ENCODE data around the gene TBC1D22A.

GRCh38 chr22:46845296-46846149 is 83.1 kb downstream of the TBC1D22A start:
- no peak for TF ChIP-seq SNAI2 (CRISPR knock-in tag; IDR thresholded peaks at IDR 0.05)
- no peak for TF ChIP-seq OSR1 (CRISPR knock-in tag; IDR thresholded peaks at IDR 0.05)
- TF ChIP-seq RARB (CRISPR knock-in tag; IDR thresholded peaks at IDR 0.05) = no peak
- TF ChIP-seq ZFP3 (CRISPR knock-in tag; IDR thresholded peaks at IDR 0.05) = no peak
- TF ChIP-seq ESRRG (CRISPR knock-in tag; IDR thresholded peaks at IDR 0.05) = 0 out of 2 replicates have a peak, but pooled peaks have one; percentile 15
- TF ChIP-seq PATZ1 (CRISPR knock-in tag; IDR thresholded peaks at IDR 0.05; ENCODE audit: borderline replicate concordance) = no peak
- TF ChIP-seq ZNF8 (CRISPR knock-in tag; IDR thresholded peaks at IDR 0.05) = no peak
- no peak for TF ChIP-seq ISL1 (CRISPR knock-in tag; IDR thresholded peaks at IDR 0.05)
